Smooth muscle cell (in vitro differentiated cells): Measurements from ENCODE around the gene PAQR6. TPM values are rescaled to one million over a fixed set of nuclear protein-coding genes. Genes with fewer than 3 reads are reported as not detected.

Experiments used
- DNase-seq: peaks from one replicate; lab custom pipeline; 2025; ENCODE audit not compliant: unreplicated experiment; lab: John Stamatoyannopoulos, UW
- H2AFZ ChIP-seq: fragments of 200-600 bp; sonication (generic); 2 replicates; pipeline ENCODE4 v1.6.0; 2016; ENCODE audit warnings: antibody characterized with exemption, low read depth, mild to moderate bottlenecking
- H3F3A ChIP-seq: fragments of 200-600 bp; sonication (generic); 2 replicates; pipeline ENCODE4 v1.6.0; 2017; ENCODE audit warnings: antibody characterized with exemption, low read depth
- H3K27ac ChIP-seq: fragments of 200-600 bp; sonication (generic); 2 replicates; pipeline ENCODE4 v1.5.1; 2016; ENCODE audit warnings: low read depth, mild to moderate bottlenecking
- H3K27me3 ChIP-seq: fragments of 200-600 bp; sonication (generic); 2 replicates; pipeline ENCODE4 v1.6.1; 2016; ENCODE audit warnings: low read depth, mild to moderate bottlenecking
- H3K36me3 ChIP-seq: fragments of 200-600 bp; sonication (generic); 2 replicates; pipeline ENCODE4 v1.5.1; 2016; ENCODE audit warnings: low read depth
- H3K4me1 ChIP-seq: fragments of 200-600 bp; sonication (generic); 2 replicates; pipeline ENCODE4 v1.5.1; 2016; ENCODE audit warnings: low read depth
- H3K4me2 ChIP-seq: fragments of 200-600 bp; sonication (generic); 2 replicates; pipeline ENCODE4 v1.6.0; 2016; ENCODE audit warnings: mild to moderate bottlenecking
- H3K4me3 ChIP-seq: fragments of 200-600 bp; sonication (generic); 2 replicates; pipeline ENCODE4 v1.5.1; 2016; ENCODE audit warnings: mild to moderate bottlenecking
- H3K79me2 ChIP-seq: fragments of 200-600 bp; sonication (generic); 2 replicates; pipeline ENCODE4 v1.6.0; 2016; ENCODE audit warnings: low read depth, mild to moderate bottlenecking
- H3K9ac ChIP-seq: fragments of 200-600 bp; sonication (generic); 2 replicates; pipeline ENCODE4 v1.6.0; 2016; ENCODE audit warnings: low read depth
- H3K9me3 ChIP-seq: fragments of 200-600 bp; sonication (generic); replicated peaks from 2 replicates; pipeline ENCODE4 v1.5.1; 2016; ENCODE audit warnings: low read depth
- H4K20me1 ChIP-seq: fragments of 200-600 bp; sonication (generic); 2 replicates; pipeline ENCODE4 v1.6.0; 2016; ENCODE audit warnings: low read depth
- WGBS: methylation state at CpG from one replicate; pipeline ENCODE4 v1.1.7; 2016; ENCODE audit warnings: low lambda C conversion rate; 5-methylcytosine and 5-hydroxymethylcytosine counted together
- polyA plus RNA-seq: library from polyadenylated mRNA; unstranded; fragments of >200 nt; fragmentation: Nextera tagmentation; extraction: Ambion mirVana; gene quantifications from 2 replicates; pipeline ENCODE4 v1.2.1, GENCODE V29; 2016
- total RNA-seq: library from RNA; depleted of rRNA; stranded (reverse); fragments of >200 nt; gene quantifications from 2 replicates; pipeline ENCODE4 v1.2.3, GENCODE V29; 2014
- TF ChIP-seq, protein P1 (sequence below): fragments of 200-600 bp; sonication (generic); IDR thresholded peaks from 2 replicates; pipeline ENCODE4 v1.5.1; 2017; ENCODE audit warnings: borderline replicate concordance, mild to moderate bottlenecking, antibody characterized with exemption; ENCODE audit not compliant: insufficient read depth, poor library complexity, severe bottlenecking

The PAQR6 gene
- total and polyA plus RNA-seq, 2 experiments from 2014 or later = 1.3 to 2.7 TPM

DNA sequence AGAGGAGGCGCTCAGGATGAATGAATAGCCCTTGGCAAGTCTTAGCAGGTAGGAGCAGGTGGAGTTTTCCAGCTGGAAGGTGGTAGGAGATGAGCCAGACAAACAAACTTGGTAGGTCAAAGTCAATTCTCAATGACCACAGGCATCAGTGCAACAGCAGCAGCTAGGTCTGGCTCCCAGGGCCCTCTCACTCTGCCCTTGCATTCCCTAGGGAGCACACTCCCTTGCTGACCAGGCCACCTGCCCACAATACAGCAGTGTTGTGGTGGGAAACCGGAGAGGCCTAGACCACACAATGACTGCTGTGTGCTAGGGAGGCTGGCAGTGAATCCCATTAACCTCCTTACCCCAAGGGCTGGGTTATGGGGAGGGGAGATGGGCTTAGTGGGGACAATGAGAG, 13.0 kb upstream of the PAQR6 start:
- Histone ChIP-seq H3K4me3 (no peak overlapping the region), H3F3A (no peaks in the 10 kb centered on the region), H3K4me2 (no peak overlapping the region), H2AFZ (no peak overlapping the region), H3K36me3 (peaks cover 3% of the 10 kb centered on the region), H3K9me3 (no peaks in the 10 kb centered on the region), H3K9ac (no peak overlapping the region), H3K27ac (no peak overlapping the region), H3K4me1 (no peaks in the 10 kb centered on the region), H3K79me2 (no peaks in the 10 kb centered on the region), H4K20me1 (peaks cover 4% of the 10 kb centered on the region), H3K27me3 (no peaks in the 10 kb centered on the region)
- 100% methylated on average over 2 of the region's 2 CpGs for WGBS
- TF ChIP-seq, protein P1, sequence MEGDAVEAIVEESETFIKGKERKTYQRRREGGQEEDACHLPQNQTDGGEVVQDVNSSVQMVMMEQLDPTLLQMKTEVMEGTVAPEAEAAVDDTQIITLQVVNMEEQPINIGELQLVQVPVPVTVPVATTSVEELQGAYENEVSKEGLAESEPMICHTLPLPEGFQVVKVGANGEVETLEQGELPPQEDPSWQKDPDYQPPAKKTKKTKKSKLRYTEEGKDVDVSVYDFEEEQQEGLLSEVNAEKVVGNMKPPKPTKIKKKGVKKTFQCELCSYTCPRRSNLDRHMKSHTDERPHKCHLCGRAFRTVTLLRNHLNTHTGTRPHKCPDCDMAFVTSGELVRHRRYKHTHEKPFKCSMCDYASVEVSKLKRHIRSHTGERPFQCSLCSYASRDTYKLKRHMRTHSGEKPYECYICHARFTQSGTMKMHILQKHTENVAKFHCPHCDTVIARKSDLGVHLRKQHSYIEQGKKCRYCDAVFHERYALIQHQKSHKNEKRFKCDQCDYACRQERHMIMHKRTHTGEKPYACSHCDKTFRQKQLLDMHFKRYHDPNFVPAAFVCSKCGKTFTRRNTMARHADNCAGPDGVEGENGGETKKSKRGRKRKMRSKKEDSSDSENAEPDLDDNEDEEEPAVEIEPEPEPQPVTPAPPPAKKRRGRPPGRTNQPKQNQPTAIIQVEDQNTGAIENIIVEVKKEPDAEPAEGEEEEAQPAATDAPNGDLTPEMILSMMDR = no peak
- DNase-seq = no peak

DNA sequence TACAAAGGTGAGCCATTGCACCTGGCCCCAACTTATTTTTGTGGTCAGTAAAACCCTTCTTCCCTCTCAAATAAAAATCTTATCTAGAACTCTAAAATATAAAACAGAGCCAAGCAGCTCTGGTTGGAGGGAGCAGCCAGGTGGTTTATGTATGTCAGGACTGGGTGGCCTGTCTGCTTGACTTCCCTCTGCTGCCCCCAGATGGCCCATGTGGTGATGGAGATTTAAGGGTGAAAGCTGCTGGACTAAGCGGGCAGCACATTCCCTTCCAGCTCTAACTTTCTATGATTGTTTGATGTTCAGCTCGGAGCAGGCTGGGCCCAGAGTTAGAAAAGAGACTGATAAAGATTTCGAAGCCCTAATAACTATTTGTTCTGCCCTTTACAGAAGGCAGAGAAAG, 11.9 kb upstream of the PAQR6 start:
- Histone ChIP-seq H3K27me3 (no peaks in the 10 kb centered on the region), H3K27ac (no peak overlapping the region), H3K9ac (no peak overlapping the region), H3K9me3 (no peaks in the 10 kb centered on the region), H4K20me1 (peaks cover 4% of the 10 kb centered on the region), H3K4me3 (no peak overlapping the region), H3K36me3 (no peaks in the 10 kb centered on the region), H3K4me1 (no peaks in the 10 kb centered on the region), H3F3A (no peaks in the 10 kb centered on the region), H3K4me2 (no peak overlapping the region), H3K79me2 (no peaks in the 10 kb centered on the region), H2AFZ (no peak overlapping the region)
- 91% methylated on average over 3 of the region's 3 CpGs for WGBS
- TF ChIP-seq, protein P1 = no peak
- DNase-seq = no peak

DNA sequence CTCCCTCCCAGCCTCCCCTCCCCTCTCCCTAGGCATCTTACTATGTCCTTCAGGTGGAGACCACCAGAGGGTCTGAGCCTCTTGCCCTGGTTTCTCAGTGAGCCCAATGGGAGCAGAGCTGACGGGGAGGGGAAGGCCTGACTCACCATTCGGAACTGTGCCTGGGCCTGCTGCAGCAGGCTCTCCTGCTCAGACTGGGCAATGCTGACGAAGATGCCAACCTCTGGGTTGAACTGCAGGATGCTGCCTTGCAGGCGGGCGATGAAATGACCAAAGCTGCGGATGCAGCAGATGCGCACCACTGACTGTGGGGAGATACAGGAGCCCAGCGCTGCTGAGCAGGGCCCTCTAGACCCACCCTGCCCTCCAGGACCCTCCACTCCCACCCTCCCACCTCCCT, 11.0 kb upstream of the PAQR6 start:
- Histone ChIP-seq H3K27me3 (no peaks in the 10 kb centered on the region), H3K4me2 (no peak overlapping the region), H3K4me3 (no peak overlapping the region), H4K20me1 (peaks cover 4% of the 10 kb centered on the region), H3K9ac (no peak overlapping the region), H3K27ac (no peak overlapping the region), H3K4me1 (no peaks in the 10 kb centered on the region), H3K79me2 (no peaks in the 10 kb centered on the region), H3K9me3 (no peaks in the 10 kb centered on the region), H3F3A (no peaks in the 10 kb centered on the region), H3K36me3 (no peaks in the 10 kb centered on the region), H2AFZ (no peak overlapping the region)
- DNase-seq = no peak
- TF ChIP-seq, protein P1 = no peak
- 95% methylated on average over 8 of the region's 8 CpGs for WGBS

DNA sequence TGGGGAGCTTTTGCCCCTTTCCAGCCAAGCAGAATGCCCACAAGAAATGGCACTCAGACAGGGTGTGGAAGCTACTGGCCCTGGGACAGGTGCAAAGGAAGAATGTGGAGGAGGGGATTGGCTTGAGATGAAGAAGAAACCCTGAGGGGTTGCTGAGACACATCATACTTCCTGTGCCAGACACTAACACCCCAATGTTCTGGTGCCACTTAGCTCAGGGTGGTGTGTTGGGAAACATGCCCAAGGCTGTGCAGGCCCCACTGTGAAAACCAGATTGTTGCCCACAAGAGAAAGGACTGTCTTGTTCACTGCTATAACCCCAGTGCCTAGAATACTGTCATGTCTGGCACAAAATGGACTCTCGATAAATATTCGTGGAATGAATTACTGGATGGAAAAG, 9.9 kb upstream of the PAQR6 start:
- no peaks in the 10 kb centered on the region for H3K79me2 ChIP-seq
- no peaks in the 10 kb centered on the region for H3K36me3 ChIP-seq
- H2AFZ ChIP-seq = no peak overlapping the region
- H4K20me1 ChIP-seq = peaks cover 4% of the 10 kb centered on the region
- no peak overlapping the region for H3K4me3 ChIP-seq
- TF ChIP-seq, protein P1 = no peak
- H3K27ac ChIP-seq = no peak overlapping the region
- WGBS = 98% methylated on average over 2 of the region's 2 CpGs
- no peaks in the 10 kb centered on the region for H3K9me3 ChIP-seq
- no peaks in the 10 kb centered on the region for H3K4me1 ChIP-seq
- H3F3A ChIP-seq = no peaks in the 10 kb centered on the region
- H3K27me3 ChIP-seq = no peaks in the 10 kb centered on the region
- no peak for DNase-seq
- H3K9ac ChIP-seq = no peak overlapping the region
- H3K4me2 ChIP-seq = no peak overlapping the region
